HFFc6 (cell line): Measurements from ENCODE around the gene CRHR2. TPM values are rescaled to one million over a fixed set of nuclear protein-coding genes. Genes with fewer than 3 reads are reported as not detected.

Experiments
- DNase-seq: peaks from one replicate; pipeline ENCODE4 v3.0.0-alpha.2; 2018
- H3K27ac Mint-ChIP-seq: 2 replicates; pipeline ENCODE4 v1.8.0; 2020; ENCODE audit warnings: mild to moderate bottlenecking, mixed read lengths
- H3K27me3 Mint-ChIP-seq: 2 replicates; pipeline ENCODE4 v1.8.0; 2021; ENCODE audit warnings: mild to moderate bottlenecking, moderate library complexity, mixed read lengths; ENCODE audit not compliant: insufficient read depth
- H3K36me3 Mint-ChIP-seq: 2 replicates; pipeline ENCODE4 v1.8.0; 2021; ENCODE audit warnings: low read depth, mixed read lengths
- H3K4me1 Mint-ChIP-seq: 2 replicates; pipeline ENCODE4 v1.8.0; 2020; ENCODE audit warnings: low read depth, mixed read lengths
- H3K4me3 Mint-ChIP-seq: 2 replicates; pipeline ENCODE4 v1.8.0; 2020; ENCODE audit warnings: mild to moderate bottlenecking, moderate library complexity, mixed read lengths
- H3K9me3 Mint-ChIP-seq: 2 replicates; pipeline ENCODE4 v1.8.0; 2020; ENCODE audit warnings: mild to moderate bottlenecking, mixed read lengths
- CTCF ChIP-seq: fragments of 200-600 bp; sonication (generic); IDR thresholded peaks from 2 replicates; pipeline ENCODE4 v1.5.0; 2021; ENCODE audit warnings: antibody characterized with exemption, mild to moderate bottlenecking
- total RNA-seq, 6 experiments: library from RNA; stranded (reverse); fragmentation: NEBNext Ultra II Directional; extraction: Animal tissue kit (Norgen Biotek cat#: 25700); gene quantifications; 2 replicates in 1 of 6; 3 replicates in 5 of 6; pipeline ENCODE4 v1.2.3, GENCODE V29; 2021

Gene CRHR2
- total RNA-seq, 6 experiments from 2014 or later = not detected

- no peaks in the 10 kb centered on the region for H3K36me3 Mint-ChIP-seq
- 0 out of 2 replicates have a peak, but pooled peaks cover 5% of the 10 kb centered on the region for H3K4me1 Mint-ChIP-seq
- no peak for TF ChIP-seq CTCF
- H3K4me3 Mint-ChIP-seq = no peak overlapping the region
- no peak for DNase-seq
- no peak overlapping the region for H3K27ac Mint-ChIP-seq
- peaks cover 49% of the 10 kb centered on the region for H3K27me3 Mint-ChIP-seq
- H3K9me3 Mint-ChIP-seq = no peaks in the 10 kb centered on the region
Measured at GRCh38 chr7:30687604-30688003, 5.3 kb upstream of the CRHR2 start.

- no peak overlapping the region for H3K27ac Mint-ChIP-seq
- TF ChIP-seq CTCF = no peak
- peaks cover 47% of the 10 kb centered on the region for H3K27me3 Mint-ChIP-seq
- no peak overlapping the region for H3K4me3 Mint-ChIP-seq
- H3K4me1 Mint-ChIP-seq = 0 out of 2 replicates have a peak, but pooled peaks cover 5% of the 10 kb centered on the region
- no peak for DNase-seq
- no peaks in the 10 kb centered on the region for H3K36me3 Mint-ChIP-seq
- no peaks in the 10 kb centered on the region for H3K9me3 Mint-ChIP-seq
Measured at GRCh38 chr7:30684351-30684750, 2.1 kb upstream of the CRHR2 start.

- no peak for TF ChIP-seq CTCF
- H3K9me3 Mint-ChIP-seq = no peaks in the 10 kb centered on the region
- no peak overlapping the region for H3K4me3 Mint-ChIP-seq
- H3K27me3 Mint-ChIP-seq = peaks cover 47% of the 10 kb centered on the region
- H3K27ac Mint-ChIP-seq = no peak overlapping the region
- H3K36me3 Mint-ChIP-seq = no peaks in the 10 kb centered on the region
- DNase-seq = no peak
- H3K4me1 Mint-ChIP-seq = 0 out of 2 replicates have a peak, but pooled peaks cover 5% of the 10 kb centered on the region
Measured at GRCh38 chr7:30683816-30684215, 1.6 kb upstream of the CRHR2 start.

- no peak overlapping the region for H3K27ac Mint-ChIP-seq
- no peaks in the 10 kb centered on the region for H3K36me3 Mint-ChIP-seq
- TF ChIP-seq CTCF = no peak
- no peak overlapping the region for H3K4me3 Mint-ChIP-seq
- DNase-seq = no peak
- H3K27me3 Mint-ChIP-seq = peaks cover 52% of the 10 kb centered on the region
- no peaks in the 10 kb centered on the region for H3K9me3 Mint-ChIP-seq
- 0 out of 2 replicates have a peak, but pooled peaks cover 5% of the 10 kb centered on the region for H3K4me1 Mint-ChIP-seq
Measured at GRCh38 chr7:30683306-30683705, 1.1 kb upstream of the CRHR2 start.

- no peaks in the 10 kb centered on the region for H3K36me3 Mint-ChIP-seq
- no peaks in the 10 kb centered on the region for H3K9me3 Mint-ChIP-seq
- no peak overlapping the region for H3K4me3 Mint-ChIP-seq
- peaks cover 58% of the 10 kb centered on the region for H3K27me3 Mint-ChIP-seq
- TF ChIP-seq CTCF = no peak
- 0 out of 2 replicates have a peak, but pooled peaks cover 5% of the 10 kb centered on the region for H3K4me1 Mint-ChIP-seq
- DNase-seq = no peak
- H3K27ac Mint-ChIP-seq = no peak overlapping the region
Measured at GRCh38 chr7:30681815-30682211, 443 bp downstream of the CRHR2 start.

GRCh38 chr7:30681331-30681797 lies 892 bp downstream of the CRHR2 start:
- Mint-ChIP-seq H3K9me3 (no peaks in the 10 kb centered on the region), H3K27me3 (peaks cover 59% of the 10 kb centered on the region), H3K27ac (no peak overlapping the region), H3K4me3 (no peak overlapping the region), H3K36me3 (no peaks in the 10 kb centered on the region), H3K4me1 (0 out of 2 replicates have a peak, but pooled peaks cover 5% of the 10 kb centered on the region)
- no peak for TF ChIP-seq CTCF
- no peak for DNase-seq
